Panc1 (cell line): Measurements from ENCODE around the gene GALNT18.

Source experiments
- CTCF ChIP-seq: fragments of 450-650 bp; IDR thresholded peaks from 2 replicates; pipeline ENCODE4 v1.5.1; 2017; ENCODE audit warnings: mild to moderate bottlenecking
- POLR2AphosphoS5 ChIP-seq: IDR thresholded peaks from 2 replicates; pipeline ENCODE4 v1.6.1; 2012; ENCODE audit warnings: mild to moderate bottlenecking, low read depth, low read length, moderate library complexity
- REST ChIP-seq, 2 experiments: IDR thresholded peaks; 2 replicates each; pipeline ENCODE4 v1.6.1; 2011 to 2012; ENCODE audit warnings: low read depth in 2 of 2, control low read depth in 1 of 2, low read length in 1 of 2, mild to moderate bottlenecking in 1 of 2, moderate library complexity in 1 of 2; ENCODE audit not compliant: insufficient read depth in 1 of 2
- SIN3A ChIP-seq: IDR thresholded peaks from 2 replicates; pipeline ENCODE4 v1.6.1; 2012; ENCODE audit warnings: low read depth, mild to moderate bottlenecking, low read length, moderate library complexity, borderline replicate concordance; ENCODE audit not compliant: insufficient read depth
- TCF7L2 ChIP-seq: IDR thresholded peaks from 2 replicates; pipeline ENCODE4 v1.6.1; 2011; ENCODE audit warnings: mild to moderate bottlenecking, low read depth, low read length, inconsistent platforms

GRCh38 chr11:11461473-11461872 is 160.3 kb downstream of the GALNT18 start:
- no peak for TF ChIP-seq CTCF
- TF ChIP-seq POLR2AphosphoS5: no peak
- no peak for TF ChIP-seq SIN3A
- TF ChIP-seq TCF7L2: no peak
- TF ChIP-seq REST (IDR thresholded peaks at IDR 0.05; ENCODE audit: insufficient read depth in 1 of 2, low read depth in 2 of 2, low read length in 1 of 2): no peak
